PFSK-1 (cell line): ENCODE measurements around the gene ADAMTS13.

Experiments
- FOXP2 ChIP-seq: optimal IDR thresholded peaks from 2 replicates; pipeline ENCODE3; 2011; ENCODE audit warnings: borderline replicate concordance, control low read depth, inconsistent platforms; ENCODE audit not compliant: insufficient read depth; ENCODE audit errors: extremely low read length, extremely low read depth
- POLR2AphosphoS5 ChIP-seq: IDR thresholded peaks from 2 replicates; pipeline ENCODE4 v1.6.1; 2012; ENCODE audit warnings: low read depth, mild to moderate bottlenecking, control low read depth, low read length, moderate library complexity
- SIN3A ChIP-seq: IDR thresholded peaks from 2 replicates; pipeline ENCODE4 v1.6.1; 2012; ENCODE audit warnings: mild to moderate bottlenecking, low read length, moderate library complexity, borderline replicate concordance; ENCODE audit not compliant: insufficient read depth
- TAF1 ChIP-seq: IDR thresholded peaks from 2 replicates; pipeline ENCODE4 v1.6.1; 2012; ENCODE audit warnings: low read length, control low read depth, borderline replicate concordance; ENCODE audit not compliant: insufficient read depth
- TF ChIP-seq, protein P1 (sequence below), 2 experiments: IDR thresholded peaks; 2 replicates each; pipeline versions ENCODE4 v1.6.1 to v1.8.0; 2011 to 2012; ENCODE audit warnings: low read depth in 2 of 2, low read length in 2 of 2, control low read depth in 1 of 2, inconsistent platforms in 1 of 2, mild to moderate bottlenecking in 1 of 2, moderate library complexity in 1 of 2; ENCODE audit not compliant: insufficient read depth in 1 of 2

ADAMTS13 gene

GRCh38 chr9:133467101-133467500 is 44.9 kb downstream of the ADAMTS13 start:
- TF ChIP-seq SIN3A: no peak
- TF ChIP-seq POLR2AphosphoS5: no peak
- TF ChIP-seq TAF1: no peak
- TF ChIP-seq, protein P1, sequence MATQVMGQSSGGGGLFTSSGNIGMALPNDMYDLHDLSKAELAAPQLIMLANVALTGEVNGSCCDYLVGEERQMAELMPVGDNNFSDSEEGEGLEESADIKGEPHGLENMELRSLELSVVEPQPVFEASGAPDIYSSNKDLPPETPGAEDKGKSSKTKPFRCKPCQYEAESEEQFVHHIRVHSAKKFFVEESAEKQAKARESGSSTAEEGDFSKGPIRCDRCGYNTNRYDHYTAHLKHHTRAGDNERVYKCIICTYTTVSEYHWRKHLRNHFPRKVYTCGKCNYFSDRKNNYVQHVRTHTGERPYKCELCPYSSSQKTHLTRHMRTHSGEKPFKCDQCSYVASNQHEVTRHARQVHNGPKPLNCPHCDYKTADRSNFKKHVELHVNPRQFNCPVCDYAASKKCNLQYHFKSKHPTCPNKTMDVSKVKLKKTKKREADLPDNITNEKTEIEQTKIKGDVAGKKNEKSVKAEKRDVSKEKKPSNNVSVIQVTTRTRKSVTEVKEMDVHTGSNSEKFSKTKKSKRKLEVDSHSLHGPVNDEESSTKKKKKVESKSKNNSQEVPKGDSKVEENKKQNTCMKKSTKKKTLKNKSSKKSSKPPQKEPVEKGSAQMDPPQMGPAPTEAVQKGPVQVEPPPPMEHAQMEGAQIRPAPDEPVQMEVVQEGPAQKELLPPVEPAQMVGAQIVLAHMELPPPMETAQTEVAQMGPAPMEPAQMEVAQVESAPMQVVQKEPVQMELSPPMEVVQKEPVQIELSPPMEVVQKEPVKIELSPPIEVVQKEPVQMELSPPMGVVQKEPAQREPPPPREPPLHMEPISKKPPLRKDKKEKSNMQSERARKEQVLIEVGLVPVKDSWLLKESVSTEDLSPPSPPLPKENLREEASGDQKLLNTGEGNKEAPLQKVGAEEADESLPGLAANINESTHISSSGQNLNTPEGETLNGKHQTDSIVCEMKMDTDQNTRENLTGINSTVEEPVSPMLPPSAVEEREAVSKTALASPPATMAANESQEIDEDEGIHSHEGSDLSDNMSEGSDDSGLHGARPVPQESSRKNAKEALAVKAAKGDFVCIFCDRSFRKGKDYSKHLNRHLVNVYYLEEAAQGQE (IDR thresholded peaks at IDR 0.05; ENCODE audit: insufficient read depth in 1 of 2, low read depth in 2 of 2, low read length in 2 of 2): no peak
- TF ChIP-seq FOXP2: no peak

DNA sequence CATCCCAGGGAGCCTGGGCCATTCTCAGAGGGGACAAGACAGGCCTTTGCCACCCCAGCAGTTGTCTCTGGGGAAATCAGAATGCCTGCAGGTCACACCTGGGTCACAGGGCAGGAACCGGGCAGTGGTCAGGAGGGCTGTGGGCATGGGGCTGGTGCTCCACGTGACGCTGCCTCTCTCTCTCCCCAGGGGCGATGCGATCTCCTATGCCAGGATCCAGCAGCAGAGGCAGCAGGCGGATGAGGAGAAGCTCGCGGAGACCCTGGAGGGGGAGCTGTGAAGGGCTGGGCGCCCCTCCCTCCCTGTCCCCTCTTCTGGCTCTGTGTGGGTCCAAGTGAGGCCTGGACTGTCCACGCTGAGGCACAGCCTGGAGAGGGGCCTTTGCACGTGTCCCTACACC is 46.2 kb downstream of the ADAMTS13 start:
- TF ChIP-seq TAF1 (no peak), FOXP2 (no peak), SIN3A (no peak), POLR2AphosphoS5 (no peak)
- TF ChIP-seq, protein P1 (IDR thresholded peaks at IDR 0.05; ENCODE audit: insufficient read depth in 1 of 2, low read depth in 2 of 2, low read length in 2 of 2): no peak

GRCh38 chr9:133468777-133469421 is 46.7 kb downstream of the ADAMTS13 start:
- no peak for TF ChIP-seq TAF1
- no peak for TF ChIP-seq FOXP2
- TF ChIP-seq, protein P1 (IDR thresholded peaks at IDR 0.05; ENCODE audit: insufficient read depth in 1 of 2, low read depth in 2 of 2, low read length in 2 of 2): no peak
- TF ChIP-seq POLR2AphosphoS5: no peak
- no peak for TF ChIP-seq SIN3A

GRCh38 chr9:133470427-133470924 is 48.3 kb downstream of the ADAMTS13 start:
- TF ChIP-seq POLR2AphosphoS5: peak; percentile 34; the same call in 1 of the 2 replicates
- TF ChIP-seq, protein P1 (IDR thresholded peaks at IDR 0.05; ENCODE audit: insufficient read depth in 1 of 2, low read depth in 2 of 2, low read length in 2 of 2): no peak

DNA sequence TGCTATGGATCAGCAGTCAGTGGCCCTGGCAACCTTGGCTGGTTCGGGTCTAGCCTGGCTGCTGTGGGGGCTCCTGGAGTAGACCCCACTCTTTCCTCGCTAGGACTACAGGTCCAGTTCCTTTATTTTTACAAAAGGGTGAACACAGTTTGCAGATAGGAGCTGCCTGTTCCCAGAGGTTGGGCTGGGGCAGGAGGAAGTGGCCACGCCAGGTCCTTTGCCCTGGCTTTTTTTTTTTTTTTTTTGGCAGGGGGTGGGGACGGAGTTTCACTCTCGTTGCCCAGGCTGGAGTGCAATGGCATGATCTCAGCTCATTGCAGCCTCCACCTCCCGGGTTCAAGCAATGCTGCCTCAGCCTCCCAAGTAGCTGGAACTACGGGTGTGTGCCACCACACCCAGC is 48.8 kb downstream of the ADAMTS13 start:
- TF ChIP-seq POLR2AphosphoS5: no peak
- TF ChIP-seq, protein P1 (IDR thresholded peaks at IDR 0.05; ENCODE audit: insufficient read depth in 1 of 2, low read depth in 2 of 2, low read length in 2 of 2): no peak
- no peak for TF ChIP-seq FOXP2
- no peak for TF ChIP-seq SIN3A
- no peak for TF ChIP-seq TAF1
